Spleen (tissue), 11 donors: ENCODE data around the gene USP49. TPM values are rescaled to one million over a fixed set of nuclear protein-coding genes. Genes with fewer than 3 reads are reported as not detected.

Experiments used
- DNase-seq: peaks from one replicate; pipeline ENCODE4 v3.0.0-alpha.2; 2020
- H3K27ac ChIP-seq, 8 donors: fragments of 200-600 bp; sonication (generic) in 7 of 8; 1 replicate in 4 of 8; 2 replicates in 4 of 8; pipeline versions ENCODE4 v1.5.0 to v1.8.0; 2016 to 2021; ENCODE audit warnings: inconsistent platforms in 4 of 8, mild to moderate bottlenecking in 4 of 8, moderate library complexity in 1 of 8
- H3K27me3 ChIP-seq, 7 donors: fragments of 200-600 bp; sonication (generic) in 6 of 7; replicated peaks in 1 of 7; 1 replicate in 4 of 7; 2 replicates in 3 of 7; pipeline versions ENCODE4 v1.5.0 to v1.8.0; 2016 to 2021; ENCODE audit warnings: inconsistent platforms in 3 of 7, mild to moderate bottlenecking in 1 of 7
- H3K36me3 ChIP-seq, 6 donors: fragments of 200-600 bp; sonication (generic) in 5 of 6; 1 replicate in 4 of 6; 2 replicates in 2 of 6; pipeline versions ENCODE4 v1.5.0 to v1.8.0; 2016 to 2021; ENCODE audit warnings: inconsistent platforms in 2 of 6
- H3K4me1 ChIP-seq, 6 donors: fragments of 200-600 bp; sonication (generic) in 5 of 6; 1 replicate in 3 of 6; 2 replicates in 3 of 6; pipeline versions ENCODE4 v1.5.0 to v1.8.0; 2016 to 2021; ENCODE audit warnings: inconsistent platforms in 3 of 6
- H3K4me3 ChIP-seq, 8 donors: fragments of 200-600 bp; sonication (generic) in 7 of 8; 1 replicate in 4 of 8; 2 replicates in 4 of 8; pipeline versions ENCODE4 v1.5.0 to v1.8.0; 2016 to 2021; ENCODE audit warnings: inconsistent platforms in 4 of 8, mild to moderate bottlenecking in 4 of 8, moderate library complexity in 2 of 8
- H3K9me3 ChIP-seq, 8 donors: fragments of 200-600 bp; sonication (generic) in 7 of 8; 1 replicate in 4 of 8; 2 replicates in 4 of 8; pipeline versions ENCODE4 v1.5.0 to v1.8.0; 2016 to 2021; ENCODE audit warnings: inconsistent platforms in 4 of 8
- POLR2A ChIP-seq, 3 donors: fragments of 450-650 bp; IDR thresholded peaks; one replicate each; pipeline ENCODE4 v1.5.1; 2017; ENCODE audit warnings: antibody characterized with exemption in 3 of 3, mild to moderate bottlenecking in 1 of 3
- POLR2AphosphoS5 ChIP-seq, 3 donors: sonication (generic); formaldehyde crosslinking; IDR thresholded peaks; one replicate each; pipeline ENCODE4 v1.5.1; 2017; ENCODE audit warnings: antibody characterized with exemption in 3 of 3
- WGBS, 5 donors: extraction: QIAGEN DNeasy Blood & Tissue Kit in 3 of 5; methylation state at CpG; one replicate each; pipeline versions ENCODE4 v1.1.5 to v1.1.7; 2013 to 2018; 5-methylcytosine and 5-hydroxymethylcytosine counted together
- intact Hi-C: fragments of 100-400 bp; cut with DNase I; formaldehyde crosslinking; loops from one replicate; pipeline ENCODE4 v1.15.0; 2023; ENCODE audit warnings: low total_unique reads
- polyA plus RNA-seq, 3 donors: library from polyadenylated mRNA; stranded (reverse); fragments of 200-250 nt; gene quantifications; one replicate each; pipeline ENCODE4 v1.2.1, GENCODE V29; 2013
- total RNA-seq, 7 donors: library from RNA; depleted of rRNA in 3 of 7; stranded (reverse); fragments of >200 nt in 3 of 7; fragmentation: NEBNext Ultra II Directional in 4 of 7; extraction: Animal tissue kit (Norgen Biotek cat#: 25700) in 4 of 7; gene quantifications; one replicate each; pipeline versions ENCODE4 v1.1.0 to v1.2.1, GENCODE V29; 2016 to 2021
- TF ChIP-seq, protein P1 (sequence below), 11 experiments: fragments of 200-600 bp in 7 of 11; fragments of 450-650 bp in 4 of 11; sonication (generic) in 4 of 11; IDR thresholded peaks in 8 of 11; conservative IDR thresholded peaks in 3 of 11; 1 replicate in 7 of 11; 2 replicates in 4 of 11; pipeline versions ENCODE4 v1.4.0 to v1.8.0; 2016 to 2021; ENCODE audit warnings: antibody characterized with exemption in 11 of 11, inconsistent platforms in 4 of 11, mild to moderate bottlenecking in 1 of 11
- donor health status: healthy with polysubstance abuse.
- donor health status: DM: no; HTN: no; CAD: no; lungs with moderate emphysema.
- donor health status: DM: no; HTN: no; CAD: no.
- donor health status: Bipolar disorder and iron deficiency.
- donor health status: healthy.
- donor health status: DM: no; HTN: no; CAD: no.
- donor health status: DM: yes; HTN: yes; CAD: no.

Gene USP49
- total and polyA plus RNA-seq, 10 donors = 0.35 to 6.8 (median 4.2) TPM

DNA sequence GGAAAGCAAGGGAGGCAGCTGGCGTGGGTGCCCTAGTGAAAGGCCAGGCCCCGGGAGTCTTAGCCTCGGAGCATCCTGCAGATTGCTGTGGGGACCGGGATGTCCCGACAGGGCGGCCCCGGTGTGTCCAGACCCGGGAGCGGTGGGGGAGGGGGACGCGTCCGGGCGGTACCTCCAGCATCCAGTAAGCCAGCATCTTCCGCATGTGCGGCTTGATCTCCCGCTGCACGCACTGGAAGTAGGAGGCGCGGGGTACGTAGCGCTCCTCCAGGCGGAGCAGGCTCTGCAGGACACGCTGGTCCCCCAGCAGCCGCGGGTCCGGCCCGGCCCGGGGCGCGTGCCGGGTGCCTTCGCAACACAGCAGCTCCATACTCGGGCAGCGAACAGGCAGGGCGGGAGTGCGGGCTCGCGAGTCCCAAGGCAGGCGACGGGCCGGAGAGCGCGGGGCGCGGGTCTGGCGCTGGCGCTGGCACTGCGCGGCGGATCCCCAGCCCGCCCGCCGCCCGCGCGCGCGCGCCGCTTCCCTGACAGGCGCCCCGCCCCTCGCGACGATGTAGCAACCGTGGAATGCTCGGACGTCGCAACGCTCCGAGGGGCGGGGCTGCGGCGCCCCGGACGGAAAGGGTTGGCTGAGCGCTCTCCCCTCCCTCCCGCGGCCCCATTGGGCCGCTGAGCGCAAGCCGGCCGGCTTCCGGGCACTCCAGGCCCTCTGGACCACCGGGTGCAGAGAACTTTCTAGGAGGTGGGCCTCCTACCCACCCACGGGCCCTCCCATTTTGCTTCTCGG lies 46.3 kb upstream of the USP49 start, which contains the start of gene CCND3:
Gene CCND3 (minus strand): TSS at position 529 of the 787 bp plus-strand sequence. CDS start 159 bp downstream, at position 370.
- TF ChIP-seq POLR2AphosphoS5 (IDR thresholded peaks at IDR 0.05) (peak; percentile 83 to 92 (median 83)), POLR2A (IDR thresholded peaks at IDR 0.05) (peak in 1 of 3 donors; percentile 69)
- TF ChIP-seq, protein P1, sequence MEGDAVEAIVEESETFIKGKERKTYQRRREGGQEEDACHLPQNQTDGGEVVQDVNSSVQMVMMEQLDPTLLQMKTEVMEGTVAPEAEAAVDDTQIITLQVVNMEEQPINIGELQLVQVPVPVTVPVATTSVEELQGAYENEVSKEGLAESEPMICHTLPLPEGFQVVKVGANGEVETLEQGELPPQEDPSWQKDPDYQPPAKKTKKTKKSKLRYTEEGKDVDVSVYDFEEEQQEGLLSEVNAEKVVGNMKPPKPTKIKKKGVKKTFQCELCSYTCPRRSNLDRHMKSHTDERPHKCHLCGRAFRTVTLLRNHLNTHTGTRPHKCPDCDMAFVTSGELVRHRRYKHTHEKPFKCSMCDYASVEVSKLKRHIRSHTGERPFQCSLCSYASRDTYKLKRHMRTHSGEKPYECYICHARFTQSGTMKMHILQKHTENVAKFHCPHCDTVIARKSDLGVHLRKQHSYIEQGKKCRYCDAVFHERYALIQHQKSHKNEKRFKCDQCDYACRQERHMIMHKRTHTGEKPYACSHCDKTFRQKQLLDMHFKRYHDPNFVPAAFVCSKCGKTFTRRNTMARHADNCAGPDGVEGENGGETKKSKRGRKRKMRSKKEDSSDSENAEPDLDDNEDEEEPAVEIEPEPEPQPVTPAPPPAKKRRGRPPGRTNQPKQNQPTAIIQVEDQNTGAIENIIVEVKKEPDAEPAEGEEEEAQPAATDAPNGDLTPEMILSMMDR (IDR thresholded peaks at IDR 0.05 in 8 of 11, conservative IDR thresholded peaks at IDR 0.05 in 3 of 11) = no peak
- intact Hi-C loops = no loop called here
- Histone ChIP-seq H3K4me3 (peak within 1 kb of the TSS; percentile 55 to 99 (median 96)), H3K9me3 (no peaks in the 10 kb centered on the region), H3K27ac (peak within 1 kb of the TSS; percentile 37 to 96 (median 91)), H3K4me1 (peaks cover 37 to 97% (median 72%) of the 10 kb centered on the region in 6 donors), H3K27me3 (no peaks in the 10 kb centered on the region), H3K36me3 (peaks cover 0 to 58% (median 8%) of the 10 kb centered on the region in 6 donors)
- peak; percentile 98 for DNase-seq
- WGBS, 5 donors = 0 to 1% (median 0%) methylated on average over 16 to 87 of the region's 87 CpGs

DNA sequence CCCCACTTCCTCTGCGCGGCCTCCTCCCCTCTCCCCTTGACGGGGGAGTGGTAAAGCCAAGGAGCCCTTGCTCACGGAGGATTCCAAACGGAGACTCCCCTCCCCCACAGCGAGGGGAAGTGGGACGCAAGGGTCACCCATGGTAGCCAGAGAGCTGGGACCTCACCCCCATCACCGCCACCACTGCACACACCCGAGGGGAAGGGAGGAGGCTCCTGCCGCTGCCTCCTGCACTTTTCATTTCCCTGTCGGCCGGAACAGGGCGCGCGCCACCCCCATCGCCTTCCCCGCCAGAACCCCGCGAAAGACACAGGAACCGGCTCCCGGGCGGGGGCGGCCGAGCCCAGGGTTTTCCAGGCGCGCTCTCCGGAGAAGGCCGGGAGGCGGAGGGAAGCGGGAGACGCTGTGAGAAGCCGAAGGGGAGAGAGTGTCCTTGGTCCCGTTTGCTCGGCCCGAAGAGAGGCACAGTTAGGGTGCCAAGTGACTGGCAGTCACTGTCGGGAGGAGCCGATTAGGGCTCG lies 45.6 kb upstream of the USP49 start:
- H3K4me3 ChIP-seq = peak overlapping the region; percentile 55 to 99 (median 96)
- H3K4me1 ChIP-seq = peaks cover 44 to 98% (median 79%) of the 10 kb centered on the region in 6 donors
- no peaks in the 10 kb centered on the region for H3K27me3 ChIP-seq
- DNase-seq = peak; percentile 89
- peak overlapping the region; percentile 37 to 96 (median 91) for H3K27ac ChIP-seq
- 0% methylated on average over 25 to 38 of the region's 38 CpGs for WGBS, 5 donors
- H3K9me3 ChIP-seq = no peaks in the 10 kb centered on the region
- intact Hi-C loops = no loop called here
- peak; percentile 29 to 73 (median 55) for TF ChIP-seq POLR2AphosphoS5 (IDR thresholded peaks at IDR 0.05)
- no peak for TF ChIP-seq POLR2A (IDR thresholded peaks at IDR 0.05)
- TF ChIP-seq, protein P1 (IDR thresholded peaks at IDR 0.05 in 8 of 11, conservative IDR thresholded peaks at IDR 0.05 in 3 of 11) = no peak
- H3K36me3 ChIP-seq = peaks cover 0 to 58% (median 11%) of the 10 kb centered on the region in 6 donors

DNA sequence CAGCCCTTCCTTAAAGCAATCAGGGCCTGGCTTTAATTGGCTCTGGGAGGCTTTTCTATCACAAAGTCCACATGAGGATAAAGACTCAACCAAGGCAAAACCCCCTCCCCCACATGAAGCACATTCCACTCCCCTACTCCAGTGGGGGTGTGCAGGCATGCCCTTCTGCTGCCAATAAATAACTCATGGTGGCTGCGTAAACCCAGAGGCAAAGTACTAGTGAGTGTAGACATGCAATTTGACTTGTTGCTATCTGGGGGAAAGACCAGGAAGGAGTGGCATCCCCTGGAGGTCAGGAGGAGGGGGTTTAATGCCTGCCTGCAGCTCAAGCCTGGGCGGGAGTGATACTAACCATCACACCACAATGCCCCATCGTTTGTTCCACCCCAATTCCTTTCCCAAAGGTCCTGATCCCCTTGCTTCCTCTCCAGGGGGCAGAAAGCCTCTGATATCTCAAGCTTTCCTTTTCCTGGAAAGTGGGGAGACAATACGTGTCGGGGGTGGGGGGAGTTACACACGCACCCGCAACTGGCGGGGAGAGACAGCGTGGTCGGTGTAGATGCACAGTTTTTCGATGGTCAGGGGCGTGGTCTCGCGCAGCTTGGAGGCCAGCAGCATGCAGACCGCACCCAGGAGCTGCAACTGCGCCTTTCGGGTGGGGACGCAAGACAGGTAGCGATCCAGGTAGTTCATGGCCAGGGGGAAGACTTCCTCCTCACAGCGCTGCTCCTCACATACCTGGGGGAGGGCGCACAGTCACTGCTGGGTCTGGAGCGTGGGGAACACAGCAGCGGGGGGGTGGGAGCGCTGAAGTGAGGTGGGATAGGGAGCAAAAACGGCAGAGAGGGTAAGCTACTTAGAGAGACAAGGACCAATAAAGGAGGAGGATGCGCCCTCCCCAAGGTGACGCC lies 44.9 kb upstream of the USP49 start:
- H3K4me1 ChIP-seq = peaks cover 51 to 98% (median 85%) of the 10 kb centered on the region in 6 donors
- H3K27ac ChIP-seq = peak overlapping the region; percentile 49 to 96 (median 91)
- no peaks in the 10 kb centered on the region for H3K9me3 ChIP-seq
- intact Hi-C loops = loop anchor here (5.0 kb wide), 1 partner anchor 102 kb away; no protein-coding TSS in a partner anchor
- peak; percentile 80 for DNase-seq
- peaks cover 0 to 58% (median 18%) of the 10 kb centered on the region in 6 donors for H3K36me3 ChIP-seq
- peak overlapping the region; percentile 55 to 99 (median 96) for H3K4me3 ChIP-seq
- WGBS, 5 donors = 4 to 8% (median 6%) methylated on average over 26 to 27 of the region's 27 CpGs
- TF ChIP-seq, protein P1 (IDR thresholded peaks at IDR 0.05 in 8 of 11, conservative IDR thresholded peaks at IDR 0.05 in 3 of 11) = no peak
- no peak for TF ChIP-seq POLR2A (IDR thresholded peaks at IDR 0.05)
- TF ChIP-seq POLR2AphosphoS5 (IDR thresholded peaks at IDR 0.05) = no peak
- no peaks in the 10 kb centered on the region for H3K27me3 ChIP-seq
